ENCODE measurements around the gene SLC8A1. TPM values are rescaled to one million over a fixed set of nuclear protein-coding genes. Genes with fewer than 3 reads are reported as not detected.

Gene SLC8A1
- total RNA-seq, 2 donors from 2014 or later, result 0.66 to 7.8 TPM

DNA sequence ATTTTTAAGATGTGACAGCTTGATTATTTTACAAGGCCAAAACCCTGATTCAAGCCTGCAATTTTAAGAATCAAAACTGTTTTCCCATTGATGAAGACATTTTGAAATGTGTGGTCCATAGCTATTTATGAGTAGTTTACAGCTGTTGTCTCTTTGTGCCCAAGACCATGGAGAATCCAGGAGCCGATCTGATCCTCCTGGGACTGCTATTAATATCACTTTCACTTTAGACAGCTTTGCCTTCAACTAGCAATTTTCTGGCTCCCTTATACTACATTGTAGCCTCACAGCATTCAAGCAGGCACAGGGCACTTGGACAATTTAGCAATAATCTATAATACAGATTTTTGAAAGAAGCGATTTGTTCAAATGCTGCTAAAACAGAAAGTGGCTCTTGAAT lies 172.9 kb downstream of the SLC8A1 start:
- Histone ChIP-seq H3K27ac (no peak overlapping the region), H3K27me3 (no peaks in the 10 kb centered on the region), H3K9me3 (no peaks in the 10 kb centered on the region), H3K36me3 (replicated peaks in 1 of 2; ENCODE audit: insufficient read depth in 1 of 2, low read depth in 2 of 2) (no peaks in the 10 kb centered on the region), H3K4me1 (peaks cover 5% of the 10 kb centered on the region), H3K4me3 (no peak overlapping the region)
- WGBS, 2 donors, result 63 to 86% methylated on average over 2 of the region's 2 CpGs
- TF ChIP-seq, protein P1, sequence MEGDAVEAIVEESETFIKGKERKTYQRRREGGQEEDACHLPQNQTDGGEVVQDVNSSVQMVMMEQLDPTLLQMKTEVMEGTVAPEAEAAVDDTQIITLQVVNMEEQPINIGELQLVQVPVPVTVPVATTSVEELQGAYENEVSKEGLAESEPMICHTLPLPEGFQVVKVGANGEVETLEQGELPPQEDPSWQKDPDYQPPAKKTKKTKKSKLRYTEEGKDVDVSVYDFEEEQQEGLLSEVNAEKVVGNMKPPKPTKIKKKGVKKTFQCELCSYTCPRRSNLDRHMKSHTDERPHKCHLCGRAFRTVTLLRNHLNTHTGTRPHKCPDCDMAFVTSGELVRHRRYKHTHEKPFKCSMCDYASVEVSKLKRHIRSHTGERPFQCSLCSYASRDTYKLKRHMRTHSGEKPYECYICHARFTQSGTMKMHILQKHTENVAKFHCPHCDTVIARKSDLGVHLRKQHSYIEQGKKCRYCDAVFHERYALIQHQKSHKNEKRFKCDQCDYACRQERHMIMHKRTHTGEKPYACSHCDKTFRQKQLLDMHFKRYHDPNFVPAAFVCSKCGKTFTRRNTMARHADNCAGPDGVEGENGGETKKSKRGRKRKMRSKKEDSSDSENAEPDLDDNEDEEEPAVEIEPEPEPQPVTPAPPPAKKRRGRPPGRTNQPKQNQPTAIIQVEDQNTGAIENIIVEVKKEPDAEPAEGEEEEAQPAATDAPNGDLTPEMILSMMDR (IDR thresholded peaks at IDR 0.05), result no peak
- no peak for TF ChIP-seq POLR2A (IDR thresholded peaks at IDR 0.05)
- ATAC-seq (no peak), DNase-seq (no peak)
- intact Hi-C loops (cut with DNase I), result no loop called here

GRCh38 chr2:40276076-40276475 lies 175.8 kb downstream of the SLC8A1 start:
- H3K36me3 ChIP-seq (replicated peaks in 1 of 2; ENCODE audit: insufficient read depth in 1 of 2, low read depth in 2 of 2), result no peaks in the 10 kb centered on the region
- no peak for TF ChIP-seq POLR2A (IDR thresholded peaks at IDR 0.05)
- H3K4me1 ChIP-seq, result peaks cover 1% of the 10 kb centered on the region
- no peak overlapping the region for H3K4me3 ChIP-seq
- H3K27ac ChIP-seq, result no peak overlapping the region
- intact Hi-C loops (cut with DNase I), result no loop called here
- no peaks in the 10 kb centered on the region for H3K9me3 ChIP-seq
- no peaks in the 10 kb centered on the region for H3K27me3 ChIP-seq
- WGBS, 2 donors, result 78 to 93% methylated on average over 1 of the region's 1 CpG
- no peak for DNase-seq
- ATAC-seq, result no peak

DNA sequence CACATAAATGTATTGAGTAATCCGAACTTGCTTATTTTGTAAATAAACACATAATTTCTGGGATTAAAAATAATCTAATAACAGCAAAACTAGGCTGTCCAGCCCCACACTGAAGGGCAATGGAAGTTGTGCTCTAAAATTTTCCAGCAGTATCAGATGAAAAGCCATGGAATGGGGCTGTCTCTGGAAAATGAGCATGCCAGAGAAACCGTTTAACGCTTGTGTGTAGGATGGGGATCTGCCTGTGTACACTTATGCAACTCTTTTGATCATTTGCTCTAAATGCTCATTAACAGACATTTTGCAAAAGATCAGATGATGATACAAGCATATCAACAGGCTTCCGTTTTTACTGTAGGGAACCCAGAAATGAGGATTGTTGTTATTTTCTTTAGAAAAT lies 177.6 kb downstream of the SLC8A1 start:
- H3K4me1 ChIP-seq, result no peaks in the 10 kb centered on the region
- intact Hi-C loops (cut with DNase I), result no loop called here
- H3K9me3 ChIP-seq, result no peaks in the 10 kb centered on the region
- WGBS, 2 donors, result 66 to 73% methylated on average over 4 of the region's 4 CpGs
- H3K27me3 ChIP-seq, result no peaks in the 10 kb centered on the region
- H3K36me3 ChIP-seq (replicated peaks in 1 of 2; ENCODE audit: insufficient read depth in 1 of 2, low read depth in 2 of 2), result no peaks in the 10 kb centered on the region
- TF ChIP-seq POLR2A (IDR thresholded peaks at IDR 0.05), result no peak
- TF ChIP-seq, protein P1 (IDR thresholded peaks at IDR 0.05), result no peak
- DNase-seq, result no peak
- H3K4me3 ChIP-seq, result no peak overlapping the region
- H3K27ac ChIP-seq, result no peak overlapping the region
- ATAC-seq, result no peak

GRCh38 chr2:40273734-40274182 lies 178.1 kb downstream of the SLC8A1 start:
- intact Hi-C loops (cut with DNase I), result no loop called here
- ATAC-seq (no peak), DNase-seq (no peak)
- H3K4me3 ChIP-seq, result no peak overlapping the region
- no peaks in the 10 kb centered on the region for H3K4me1 ChIP-seq
- no peaks in the 10 kb centered on the region for H3K27me3 ChIP-seq
- no peaks in the 10 kb centered on the region for H3K36me3 ChIP-seq (replicated peaks in 1 of 2; ENCODE audit: insufficient read depth in 1 of 2, low read depth in 2 of 2)
- TF ChIP-seq POLR2A (IDR thresholded peaks at IDR 0.05), result no peak
- TF ChIP-seq, protein P1 (IDR thresholded peaks at IDR 0.05), result no peak
- WGBS, 2 donors, result 49 to 52% methylated on average over 6 of the region's 6 CpGs
- no peak overlapping the region for H3K27ac ChIP-seq
- no peaks in the 10 kb centered on the region for H3K9me3 ChIP-seq

GRCh38 chr2:40271094-40271493 lies 180.8 kb downstream of the SLC8A1 start:
- H3K4me1 ChIP-seq, result no peaks in the 10 kb centered on the region
- TF ChIP-seq, protein P1 (IDR thresholded peaks at IDR 0.05), result no peak
- no peak for TF ChIP-seq POLR2A (IDR thresholded peaks at IDR 0.05)
- no peak overlapping the region for H3K27ac ChIP-seq
- no peaks in the 10 kb centered on the region for H3K9me3 ChIP-seq
- ATAC-seq, result no peak
- H3K4me3 ChIP-seq, result no peak overlapping the region
- no peak for DNase-seq
- no peaks in the 10 kb centered on the region for H3K27me3 ChIP-seq
- H3K36me3 ChIP-seq (replicated peaks in 1 of 2; ENCODE audit: insufficient read depth in 1 of 2, low read depth in 2 of 2), result no peaks in the 10 kb centered on the region
- 46 to 48% methylated on average over 6 of the region's 6 CpGs for WGBS, 2 donors
- intact Hi-C loops (cut with DNase I), result no loop called here
